HPDE6-E6E7 (cell line): Measurements from ENCODE around the gene LARP1.
A peak's percentile ranks its signal among the peaks of the same experiment; 100 is the strongest.
"Not testable (repeated sequence)": the region's sequence is repeated elsewhere in the genome, so short reads cannot be mapped to it uniquely, and the experiment has no call there.

Source experiments
- DNase-seq: peaks from one replicate; pipeline ENCODE4 v3.0.0; 2011; ENCODE audit warnings: missing footprints; ENCODE audit errors: extremely low spot score

Gene LARP1

DNA sequence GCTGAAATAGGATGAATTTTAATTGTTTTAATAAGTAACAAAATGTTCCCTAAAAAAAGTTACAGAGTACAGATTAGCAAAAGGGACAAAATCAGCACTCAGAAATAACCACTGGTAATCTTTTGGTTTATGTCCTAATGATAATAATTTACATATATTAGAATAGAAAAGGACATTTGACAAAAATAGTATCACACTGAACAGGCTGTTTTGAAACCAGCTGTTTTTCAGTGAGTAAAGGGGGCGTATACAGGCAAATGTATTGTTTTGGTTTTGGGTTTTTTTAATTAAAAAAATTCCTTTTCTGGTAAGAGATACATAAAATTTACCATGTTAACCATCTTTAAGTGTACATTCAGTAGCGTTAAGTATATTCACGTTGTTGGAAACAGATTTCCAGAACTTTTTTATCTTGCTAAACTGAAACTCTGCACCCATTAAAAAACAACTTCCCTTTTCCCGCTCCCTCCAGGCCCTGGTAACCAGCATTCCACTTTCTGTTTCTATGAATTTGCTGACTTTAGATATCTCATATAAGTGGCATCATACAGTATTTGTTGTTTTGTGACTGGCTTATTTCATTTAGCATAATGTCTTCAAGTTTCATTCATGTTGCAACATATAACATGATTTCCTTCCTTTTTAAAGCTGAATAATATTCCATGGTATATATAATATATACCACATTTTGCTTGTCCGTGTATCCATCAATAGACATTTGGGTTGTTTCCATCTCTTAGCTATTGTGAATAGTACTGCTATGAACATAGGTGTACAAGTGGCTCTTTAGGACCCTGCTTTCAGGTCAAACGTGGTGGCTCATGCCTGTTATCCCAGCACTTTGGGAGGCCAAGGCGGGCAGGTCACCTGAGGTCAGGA, 20.6 kb upstream of the LARP1 start:
- DNase-seq = no peak

- not testable (repeated sequence) for DNase-seq
These were observed 19.8 kb upstream of the LARP1 start for GRCh38 chr5:154735362-154735761.

- DNase-seq = not testable (repeated sequence)
These were observed 18.8 kb upstream of the LARP1 start for GRCh38 chr5:154736372-154736771.

DNA sequence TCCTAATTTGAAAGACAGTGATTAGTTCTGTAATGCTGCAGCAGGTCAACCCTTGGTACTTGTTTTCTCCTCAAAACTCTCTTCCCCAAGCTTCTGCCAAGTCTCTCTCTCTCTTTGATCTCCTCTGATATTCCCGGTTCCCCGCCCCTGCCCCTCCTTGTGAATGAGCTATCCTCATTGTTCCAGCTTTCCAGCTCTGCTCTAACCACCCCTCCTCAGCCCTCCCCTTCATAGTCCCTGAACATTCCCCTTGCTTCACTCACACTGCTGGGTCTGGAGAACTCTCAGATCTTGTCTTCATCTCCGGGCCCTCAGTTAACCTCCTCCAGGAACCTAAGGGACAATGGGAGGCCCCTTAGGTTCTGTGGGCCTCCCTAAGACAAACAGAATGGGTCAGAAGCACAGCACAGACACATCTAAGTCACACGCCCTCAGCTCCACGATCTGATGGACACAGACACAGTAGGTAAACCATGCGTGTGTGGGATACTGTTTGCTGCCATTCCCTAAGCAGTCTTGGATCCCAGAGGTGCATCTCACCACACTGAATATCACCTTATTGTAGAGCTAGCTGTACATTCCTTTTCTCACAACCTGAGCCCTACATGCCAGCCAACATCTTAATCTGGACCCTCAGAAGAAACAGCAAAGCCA, 17.4 kb upstream of the LARP1 start:
- DNase-seq = no peak

DNA sequence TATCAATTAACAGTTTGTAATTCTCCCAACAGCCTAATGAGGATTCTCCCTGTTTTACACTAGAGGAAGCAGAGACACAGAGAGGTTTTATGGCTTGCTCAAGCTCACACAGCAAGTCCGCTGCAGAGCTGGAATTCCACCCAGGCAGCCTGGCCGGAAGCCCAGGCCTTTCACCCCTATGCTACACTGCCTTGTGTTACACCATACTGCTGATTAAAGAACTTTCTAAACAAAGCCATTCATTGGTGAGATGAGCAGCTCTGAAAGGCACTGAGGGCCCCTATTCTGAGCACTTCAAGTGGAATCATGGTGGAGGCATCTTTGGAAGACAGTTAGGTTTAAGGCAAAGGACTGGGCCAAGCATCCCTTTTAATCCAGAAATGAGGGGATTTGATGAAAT, 14.7 kb upstream of the LARP1 start:
- DNase-seq = no peak

GRCh38 chr5:154740957-154741356, 14.2 kb upstream of the LARP1 start:
- DNase-seq = no peak

GRCh38 chr5:154741415-154741814, 13.8 kb upstream of the LARP1 start:
- no peak for DNase-seq

GRCh38 chr5:154743812-154744211, 11.4 kb upstream of the LARP1 start:
- DNase-seq = no peak

- no peak for DNase-seq
These were observed 9.8 kb upstream of the LARP1 start for GRCh38 chr5:154745349-154745748.

- no peak for DNase-seq
These were observed 5.7 kb upstream of the LARP1 start for GRCh38 chr5:154749491-154749890.

DNA sequence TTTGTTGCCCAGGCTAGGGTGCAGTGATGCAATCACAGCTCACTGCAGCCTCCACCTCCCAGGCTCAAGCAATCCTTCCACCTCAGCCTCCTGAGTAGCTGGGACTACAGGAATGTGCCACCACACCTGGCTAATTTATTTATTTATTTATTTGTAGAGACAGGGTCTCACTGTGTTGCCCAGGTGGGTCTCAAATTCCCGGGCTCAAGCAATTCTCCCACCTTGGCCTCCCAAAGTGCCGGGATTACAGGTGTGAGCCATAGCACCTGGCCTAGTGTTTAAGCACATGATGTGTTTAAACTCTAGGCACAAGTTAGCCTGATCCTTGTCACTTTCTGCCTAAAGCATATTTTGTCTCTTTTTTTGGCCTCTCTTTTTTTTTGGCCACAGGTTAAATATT, 4.5 kb upstream of the LARP1 start:
- not testable (repeated sequence) for DNase-seq

DNA sequence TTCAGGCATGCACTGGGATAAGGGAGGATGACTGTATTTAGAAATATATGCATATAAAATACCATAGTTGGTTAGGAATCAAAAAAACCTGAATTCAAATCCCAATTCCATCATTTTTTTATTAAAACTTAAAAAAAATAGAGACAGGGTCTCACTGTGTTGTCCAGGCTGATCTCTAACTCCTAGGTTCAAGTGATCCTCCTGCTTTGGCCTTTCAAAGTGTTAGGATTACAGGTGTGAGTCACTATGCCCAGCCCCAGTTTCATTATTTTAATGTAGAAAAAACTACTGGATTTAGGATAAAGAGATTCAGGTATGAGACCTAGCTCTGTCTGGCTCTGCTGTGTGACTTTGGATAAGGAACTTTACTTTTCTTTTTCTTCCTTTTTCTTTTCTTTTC, 3.3 kb upstream of the LARP1 start:
- DNase-seq = no peak

DNA sequence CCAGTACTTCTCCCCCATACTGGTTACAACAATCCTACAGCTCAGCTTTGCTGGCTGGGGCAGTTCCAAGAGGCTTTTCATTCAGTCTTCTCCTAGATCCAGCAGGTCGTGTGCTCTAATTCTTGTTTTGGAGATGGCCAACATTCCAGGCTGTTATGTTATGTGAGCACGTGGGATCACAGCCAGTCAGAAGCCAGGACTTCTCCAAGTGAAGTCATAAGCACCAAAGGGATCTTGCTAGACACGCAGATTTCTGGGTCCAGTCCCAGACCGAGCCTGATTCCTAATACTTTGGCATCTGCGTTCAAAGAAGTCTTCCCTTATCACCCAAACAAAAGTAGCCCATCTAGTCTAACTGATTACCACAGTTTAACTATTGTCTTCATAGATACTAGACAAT, 1.4 kb upstream of the LARP1 start:
- no peak for DNase-seq

- DNase-seq = peak; percentile 99
These were observed 467 bp upstream of the LARP1 start for GRCh38 chr5:154754460-154755360.

GRCh38 chr5:154756009-154756867, 1.1 kb downstream of the LARP1 start:
- no peak for DNase-seq

DNA sequence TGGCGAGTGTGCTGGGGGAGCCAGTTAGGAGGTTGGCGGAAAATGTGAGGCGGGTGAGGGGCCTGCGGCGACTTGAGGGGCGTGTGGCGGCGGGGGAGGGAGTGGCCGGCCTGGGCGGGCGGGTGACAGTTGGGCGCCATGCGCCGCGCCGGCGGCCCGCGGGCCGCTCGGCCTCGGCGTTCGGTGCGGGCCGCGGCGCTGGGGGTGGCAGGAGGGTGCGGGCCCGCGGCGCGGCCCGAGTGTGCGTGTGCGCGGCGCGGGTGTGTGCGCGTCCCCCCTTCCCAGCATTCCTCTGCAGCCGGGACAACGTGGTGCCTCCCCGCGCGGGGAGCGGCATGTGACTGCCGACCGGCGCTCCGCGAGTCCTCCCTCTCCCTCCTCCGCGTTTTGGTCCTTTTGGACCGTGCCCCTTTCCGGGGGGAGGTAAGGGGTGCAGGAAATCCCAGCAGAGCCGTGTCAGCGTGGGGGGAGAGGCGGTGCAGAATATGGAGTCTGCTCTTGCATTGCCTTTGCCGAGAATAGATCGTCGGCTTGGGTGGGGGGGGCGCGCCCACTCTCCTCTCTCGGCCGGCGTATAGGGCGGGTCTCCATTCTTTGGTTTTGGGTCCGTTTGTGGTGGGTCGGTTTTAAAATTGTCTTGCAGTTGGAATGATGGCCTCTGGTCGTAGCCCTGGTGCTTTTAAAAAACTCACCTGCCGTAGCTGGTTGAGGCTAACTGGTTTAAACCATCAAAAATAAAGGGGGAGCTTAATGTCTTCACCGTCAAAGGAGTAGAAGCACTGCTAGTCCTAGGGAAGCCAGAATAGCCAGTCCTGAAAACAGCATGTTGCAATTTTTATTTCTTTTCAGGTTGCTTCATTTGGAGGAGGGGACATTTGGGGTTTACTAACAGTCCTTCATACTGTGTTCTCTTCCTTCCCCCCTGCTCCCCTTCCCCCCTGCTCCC, 2.0 kb downstream of the LARP1 start:
- no peak for DNase-seq

GRCh38 chr5:154757814-154758406, 2.7 kb downstream of the LARP1 start:
- DNase-seq = no peak

DNA sequence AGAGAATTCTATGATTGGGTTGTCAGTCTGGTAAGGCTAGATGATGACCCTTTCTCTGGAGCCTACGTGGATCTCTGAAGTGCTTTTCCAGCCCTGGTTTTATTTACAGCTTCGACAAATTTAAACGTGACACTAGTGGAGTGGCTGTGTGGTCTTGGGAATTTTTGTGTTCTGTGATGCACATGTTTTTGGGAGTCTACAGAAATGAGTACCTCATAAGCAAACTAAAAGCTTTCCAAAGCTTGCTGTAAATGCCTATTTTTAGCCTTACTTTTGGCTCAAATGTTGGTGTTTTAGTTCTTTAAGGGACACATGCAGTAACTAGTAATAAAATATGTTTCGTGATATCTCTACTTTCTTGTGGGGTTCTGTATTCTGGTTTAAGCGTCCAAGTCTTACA, 3.3 kb downstream of the LARP1 start:
- DNase-seq = no peak

DNA sequence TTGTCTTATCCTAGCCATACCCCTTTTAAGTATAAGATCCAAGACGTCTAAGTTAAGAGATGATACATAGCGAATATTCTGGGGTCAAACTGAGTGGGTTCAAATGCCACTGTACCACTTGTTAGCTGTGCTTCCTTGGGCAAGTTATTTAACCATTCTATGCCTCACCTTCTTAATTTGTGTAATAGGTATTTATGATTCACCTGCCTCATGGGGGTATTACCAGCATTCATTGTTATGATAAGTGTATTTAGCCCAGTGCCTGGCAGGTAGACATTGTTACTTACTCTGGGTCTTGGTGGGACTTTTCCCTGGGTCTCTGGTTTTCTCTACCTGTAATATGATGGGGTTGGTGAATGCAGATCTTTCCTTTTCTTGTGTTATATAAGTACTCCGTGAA, 3.8 kb downstream of the LARP1 start:
- no peak for DNase-seq

GRCh38 chr5:154759868-154760267, 4.7 kb downstream of the LARP1 start:
- DNase-seq = not testable (repeated sequence)
